ENCODE data around the gene LSS. TPM values are rescaled to one million over a fixed set of nuclear protein-coding genes. Genes with fewer than 3 reads are reported as not detected.

LSS gene
- total and polyA plus RNA-seq, 8 donors = 15.3 to 246 (median 36.1) TPM

DNA sequence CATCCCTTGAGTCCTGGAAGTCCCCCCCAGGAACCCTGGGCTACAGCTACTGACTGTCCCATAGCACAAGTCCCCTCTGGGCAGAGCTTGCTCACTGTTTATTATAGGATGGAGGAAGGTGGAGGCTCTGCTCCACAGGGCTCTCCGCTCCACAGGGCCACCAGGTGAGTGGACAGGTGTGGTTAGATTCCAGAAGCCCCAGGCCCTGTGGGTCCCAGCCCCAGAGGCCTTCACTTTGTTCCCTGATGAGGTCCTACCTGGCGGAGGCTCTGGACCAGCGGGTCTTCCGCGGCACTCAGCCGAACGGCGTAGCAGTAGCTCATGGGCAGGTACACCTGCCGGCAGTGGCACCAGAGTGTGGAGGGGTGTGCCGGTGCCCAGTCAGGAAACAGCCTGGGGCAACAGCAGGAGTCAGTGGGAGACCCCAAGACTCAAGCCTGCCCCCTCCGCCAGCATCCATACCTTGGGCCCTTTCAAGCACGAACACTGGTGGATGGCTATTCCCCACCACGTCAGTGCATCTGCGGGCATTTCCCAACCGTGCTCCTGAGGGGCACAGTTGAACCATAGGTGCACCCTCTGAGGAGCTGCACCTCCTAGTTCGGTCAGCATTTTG is 12.3 kb downstream of the LSS start:
- WGBS, 5 donors = 91 to 95% (median 93%) methylated on average over 8 to 16 of the region's 16 CpGs
- Histone ChIP-seq H3K36me3 (peaks cover 44 to 99% (median 92%) of the 10 kb centered on the region in 4 donors), H3K9me3 (no peaks in the 10 kb centered on the region)

DNA sequence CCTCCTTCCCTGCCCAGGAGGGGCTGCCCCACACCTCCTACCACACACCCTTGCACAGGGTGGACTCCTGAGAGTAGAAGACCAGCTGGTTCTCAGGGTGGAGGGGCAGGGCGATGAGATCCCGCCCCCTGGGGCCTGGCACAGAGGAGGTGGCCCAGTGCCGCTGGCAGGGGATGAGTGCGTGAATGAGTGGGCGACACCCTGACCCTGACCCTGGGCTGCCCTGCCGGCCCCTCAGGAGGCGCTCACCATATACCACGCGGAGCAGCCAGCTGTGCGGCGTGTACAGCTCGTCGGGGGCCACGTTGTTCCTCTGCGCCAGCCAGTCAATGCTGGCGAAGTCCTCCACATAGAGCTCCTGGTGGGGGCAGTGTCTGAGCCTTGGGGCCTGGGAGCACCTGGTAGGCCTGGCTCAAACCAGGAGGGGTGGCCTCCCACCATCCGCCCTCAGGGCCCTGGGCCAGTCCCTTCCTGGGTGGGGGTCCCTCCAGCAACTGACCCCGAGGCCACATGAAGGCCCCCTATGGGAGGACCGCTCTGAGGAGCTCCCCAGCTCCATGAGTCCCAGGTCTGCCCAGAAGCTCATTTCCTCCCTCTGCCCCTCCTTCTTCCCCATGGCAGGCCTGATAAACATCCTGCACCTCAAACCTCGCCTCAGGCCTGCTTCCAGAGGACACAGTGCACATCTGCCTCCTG is 13.0 kb downstream of the LSS start:
- Histone ChIP-seq H3K4me3 (no peak overlapping the region), H3K36me3 (peaks cover 39 to 99% (median 92%) of the 10 kb centered on the region in 4 donors), H3K4me1 (no peaks in the 10 kb centered on the region), H3K27me3 (no peaks in the 10 kb centered on the region), H3K27ac (no peak overlapping the region), H3K9me3 (no peaks in the 10 kb centered on the region)
- intact Hi-C loops (cut with DNase I; ENCODE audit: low total_unique reads) = no loop called here
- TF ChIP-seq EP300 (IDR thresholded peaks at IDR 0.05) (no peak), POLR2AphosphoS5 (IDR thresholded peaks at IDR 0.05) (no peak), POLR2A (IDR thresholded peaks at IDR 0.05) (no peak)
- TF ChIP-seq, protein P1, sequence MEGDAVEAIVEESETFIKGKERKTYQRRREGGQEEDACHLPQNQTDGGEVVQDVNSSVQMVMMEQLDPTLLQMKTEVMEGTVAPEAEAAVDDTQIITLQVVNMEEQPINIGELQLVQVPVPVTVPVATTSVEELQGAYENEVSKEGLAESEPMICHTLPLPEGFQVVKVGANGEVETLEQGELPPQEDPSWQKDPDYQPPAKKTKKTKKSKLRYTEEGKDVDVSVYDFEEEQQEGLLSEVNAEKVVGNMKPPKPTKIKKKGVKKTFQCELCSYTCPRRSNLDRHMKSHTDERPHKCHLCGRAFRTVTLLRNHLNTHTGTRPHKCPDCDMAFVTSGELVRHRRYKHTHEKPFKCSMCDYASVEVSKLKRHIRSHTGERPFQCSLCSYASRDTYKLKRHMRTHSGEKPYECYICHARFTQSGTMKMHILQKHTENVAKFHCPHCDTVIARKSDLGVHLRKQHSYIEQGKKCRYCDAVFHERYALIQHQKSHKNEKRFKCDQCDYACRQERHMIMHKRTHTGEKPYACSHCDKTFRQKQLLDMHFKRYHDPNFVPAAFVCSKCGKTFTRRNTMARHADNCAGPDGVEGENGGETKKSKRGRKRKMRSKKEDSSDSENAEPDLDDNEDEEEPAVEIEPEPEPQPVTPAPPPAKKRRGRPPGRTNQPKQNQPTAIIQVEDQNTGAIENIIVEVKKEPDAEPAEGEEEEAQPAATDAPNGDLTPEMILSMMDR (IDR thresholded peaks at IDR 0.05) = no peak
- 84 to 94% (median 90%) methylated on average over 13 to 20 of the region's 20 CpGs for WGBS, 5 donors
- DNase-seq = no peak

More for the DNA sequence above, 12.3 kb downstream of the LSS start:
- Histone ChIP-seq H3K4me3 (no peak overlapping the region), H3K27me3 (no peaks in the 10 kb centered on the region), H3K4me1 (no peaks in the 10 kb centered on the region), H3K27ac (no peak overlapping the region)
- DNase-seq = no peak
- TF ChIP-seq EP300 (IDR thresholded peaks at IDR 0.05) (no peak), POLR2AphosphoS5 (IDR thresholded peaks at IDR 0.05) (no peak), POLR2A (IDR thresholded peaks at IDR 0.05) (no peak)
- TF ChIP-seq, protein P1 (IDR thresholded peaks at IDR 0.05) = no peak
- intact Hi-C loops (cut with DNase I; ENCODE audit: low total_unique reads) = no loop called here

GRCh38 chr21:46214478-46215340 is 13.9 kb downstream of the LSS start:
- peaks cover 31 to 99% (median 91%) of the 10 kb centered on the region in 4 donors for H3K36me3 ChIP-seq

More at GRCh38 chr21:46214478-46215340, 13.9 kb downstream of the LSS start:
- Histone ChIP-seq H3K4me1 (no peaks in the 10 kb centered on the region), H3K27me3 (no peaks in the 10 kb centered on the region), H3K9me3 (no peaks in the 10 kb centered on the region), H3K27ac (no peak overlapping the region), H3K4me3 (no peak overlapping the region)
- TF ChIP-seq POLR2A (IDR thresholded peaks at IDR 0.05) (no peak), POLR2AphosphoS5 (IDR thresholded peaks at IDR 0.05) (no peak), EP300 (IDR thresholded peaks at IDR 0.05) (no peak)
- TF ChIP-seq, protein P1 (IDR thresholded peaks at IDR 0.05) = no peak
- intact Hi-C loops (cut with DNase I; ENCODE audit: low total_unique reads) = no loop called here
- WGBS, 5 donors = 87 to 93% (median 93%) methylated on average over 23 to 27 of the region's 27 CpGs
- no peak for DNase-seq

Data from stomach (tissue), 9 donors.